MCF 10A (cell line): ENCODE results near the gene RFT1. TPM values are rescaled to one million over a fixed set of nuclear protein-coding genes. Genes with fewer than 3 reads are reported as not detected.

Experiments used
- BruUV-seq: library from RNA; stranded (reverse); fragments of 400-500 nt; replicated peaks from 2 replicates; lab custom pipeline; 2021; lab: Mats Ljungman, UMichigan
- CTCF ChIA-PET: fragments of 300-600 bp; sonication (Branson Sonifier 250); formaldehyde crosslinking; extraction: SDS; loops from one replicate; lab custom pipeline; 2021; ENCODE audit warnings: antibody characterized with exemption, inconsistent platforms; lab: Yijun Ruan, JAX
- POLR2A ChIA-PET: fragments of 300-600, 350-650 bp; sonication (Branson Sonifier 250); formaldehyde crosslinking; extraction: SDS; loops from one replicate; lab custom pipeline; 2020; ENCODE audit warnings: antibody characterized with exemption, inconsistent platforms; lab: Yijun Ruan, JAX
- DNase-seq: peaks from one replicate; pipeline ENCODE4 v3.0.0-alpha.2; 2018; ENCODE audit not compliant: unreplicated experiment
- H3K27ac Mint-ChIP-seq: one replicate; pipeline ENCODE4 v1.8.0; 2022; ENCODE audit warnings: mild to moderate bottlenecking, low read depth, mixed read lengths; ENCODE audit not compliant: unreplicated experiment
- H3K27me3 Mint-ChIP-seq: one replicate; pipeline ENCODE4 v1.8.0; 2022; ENCODE audit warnings: mixed read lengths; ENCODE audit not compliant: insufficient read depth, unreplicated experiment
- H3K36me3 Mint-ChIP-seq: one replicate; pipeline ENCODE4 v1.8.0; 2022; ENCODE audit warnings: mild to moderate bottlenecking, moderate library complexity, mixed read lengths; ENCODE audit not compliant: insufficient read depth, unreplicated experiment
- H3K4me1 Mint-ChIP-seq: one replicate; pipeline ENCODE4 v1.8.0; 2022; ENCODE audit warnings: mixed read lengths; ENCODE audit not compliant: insufficient read depth, unreplicated experiment
- H3K4me3 Mint-ChIP-seq: one replicate; pipeline ENCODE4 v1.8.0; 2022; ENCODE audit warnings: mild to moderate bottlenecking, moderate library complexity, mixed read lengths; ENCODE audit not compliant: unreplicated experiment
- H3K9me3 Mint-ChIP-seq: one replicate; pipeline ENCODE4 v1.8.0; 2022; ENCODE audit warnings: mixed read lengths; ENCODE audit not compliant: unreplicated experiment
- intact Hi-C: fragments of 100-400 bp; cut with micrococcal nuclease; formaldehyde crosslinking; loops from 2 replicates; pipeline ENCODE4 v1.14.1; 2022
- total RNA-seq: library from RNA; stranded (reverse); gene quantifications from 2 replicates; pipeline ENCODE4 v1.2.3, GENCODE V29; 2022
- TF ChIP-seq, protein P1 (sequence below): fragments of 200-600 bp; IDR thresholded peaks from one replicate; pipeline ENCODE4 v1.8.0; 2022; ENCODE audit warnings: antibody characterized with exemption, mild to moderate bottlenecking; ENCODE audit not compliant: unreplicated experiment

The RFT1 gene
- total RNA-seq, 1 experiment from 2014 or later = 42.7 TPM

DNA sequence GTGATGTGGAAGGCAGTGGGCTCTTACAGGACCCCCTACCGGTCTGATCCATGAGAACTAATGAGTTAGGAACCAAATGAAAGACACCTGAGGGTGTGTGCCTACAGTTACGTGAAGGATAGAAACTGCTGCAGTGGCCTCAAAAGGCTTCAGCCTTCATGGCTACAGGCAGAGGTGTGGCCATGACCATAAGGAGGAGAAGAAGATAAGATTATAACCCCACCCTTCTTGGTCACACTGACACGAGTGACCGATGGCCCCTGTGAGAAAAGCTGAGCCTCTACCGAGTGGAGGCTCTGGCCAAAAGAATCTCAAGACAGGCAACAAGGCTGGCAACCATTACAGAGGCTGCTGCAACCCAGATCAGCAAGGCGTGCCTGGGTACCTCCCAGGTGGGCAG is 6.3 kb downstream of the RFT1 start:
- POLR2A ChIA-PET = no interaction called here
- CTCF ChIA-PET = interaction anchor here (2.0 kb wide), 1 partner anchor 9 kb away, joined by 6 read pairs; no protein-coding TSS in a partner anchor
- DNase-seq = no peak
- H3K27me3 Mint-ChIP-seq = no peaks in the 10 kb centered on the region
- H3K9me3 Mint-ChIP-seq = no peaks in the 10 kb centered on the region
- H3K27ac Mint-ChIP-seq = no peak overlapping the region
- peaks cover 68% of the 10 kb centered on the region for H3K36me3 Mint-ChIP-seq
- TF ChIP-seq, protein P1, sequence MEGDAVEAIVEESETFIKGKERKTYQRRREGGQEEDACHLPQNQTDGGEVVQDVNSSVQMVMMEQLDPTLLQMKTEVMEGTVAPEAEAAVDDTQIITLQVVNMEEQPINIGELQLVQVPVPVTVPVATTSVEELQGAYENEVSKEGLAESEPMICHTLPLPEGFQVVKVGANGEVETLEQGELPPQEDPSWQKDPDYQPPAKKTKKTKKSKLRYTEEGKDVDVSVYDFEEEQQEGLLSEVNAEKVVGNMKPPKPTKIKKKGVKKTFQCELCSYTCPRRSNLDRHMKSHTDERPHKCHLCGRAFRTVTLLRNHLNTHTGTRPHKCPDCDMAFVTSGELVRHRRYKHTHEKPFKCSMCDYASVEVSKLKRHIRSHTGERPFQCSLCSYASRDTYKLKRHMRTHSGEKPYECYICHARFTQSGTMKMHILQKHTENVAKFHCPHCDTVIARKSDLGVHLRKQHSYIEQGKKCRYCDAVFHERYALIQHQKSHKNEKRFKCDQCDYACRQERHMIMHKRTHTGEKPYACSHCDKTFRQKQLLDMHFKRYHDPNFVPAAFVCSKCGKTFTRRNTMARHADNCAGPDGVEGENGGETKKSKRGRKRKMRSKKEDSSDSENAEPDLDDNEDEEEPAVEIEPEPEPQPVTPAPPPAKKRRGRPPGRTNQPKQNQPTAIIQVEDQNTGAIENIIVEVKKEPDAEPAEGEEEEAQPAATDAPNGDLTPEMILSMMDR = no peak
- intact Hi-C loops = no loop called here
- no peaks in the 10 kb centered on the region for H3K4me1 Mint-ChIP-seq
- no TSS peak for BruUV-seq
- no peak overlapping the region for H3K4me3 Mint-ChIP-seq

DNA sequence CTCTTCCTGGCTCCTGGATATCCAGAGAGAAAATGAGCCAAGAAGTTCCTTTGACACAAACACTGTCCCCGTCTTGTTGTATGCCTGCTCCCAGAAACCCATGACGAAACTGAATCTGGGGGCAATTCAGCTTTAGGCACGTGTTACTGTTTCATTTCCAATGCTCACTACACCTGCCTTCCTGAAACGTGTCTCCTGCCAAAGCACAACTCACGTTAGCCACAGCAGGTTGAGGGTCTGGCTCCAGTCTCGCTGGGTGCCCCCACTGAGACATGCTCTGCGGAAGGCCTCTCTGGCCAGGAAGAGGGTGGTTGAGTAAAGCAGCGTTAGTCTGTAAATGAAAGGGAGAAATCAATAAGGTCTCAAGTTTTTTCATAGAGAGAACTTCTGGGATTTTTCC is 6.7 kb downstream of the RFT1 start:
- no peak for DNase-seq
- Mint-ChIP-seq H3K4me1 (no peaks in the 10 kb centered on the region), H3K9me3 (no peaks in the 10 kb centered on the region), H3K27ac (no peak overlapping the region), H3K27me3 (no peaks in the 10 kb centered on the region), H3K4me3 (no peak overlapping the region), H3K36me3 (peaks cover 73% of the 10 kb centered on the region)
- intact Hi-C loops = no loop called here
- POLR2A ChIA-PET = no interaction called here
- TF ChIP-seq, protein P1 = no peak
- BruUV-seq = no TSS peak
- CTCF ChIA-PET = interaction anchor here (1.2 to 2.0 kb wide), 2 partner anchors 9 kb away, joined by 6 to 9 read pairs; no protein-coding TSS in a partner anchor

DNA sequence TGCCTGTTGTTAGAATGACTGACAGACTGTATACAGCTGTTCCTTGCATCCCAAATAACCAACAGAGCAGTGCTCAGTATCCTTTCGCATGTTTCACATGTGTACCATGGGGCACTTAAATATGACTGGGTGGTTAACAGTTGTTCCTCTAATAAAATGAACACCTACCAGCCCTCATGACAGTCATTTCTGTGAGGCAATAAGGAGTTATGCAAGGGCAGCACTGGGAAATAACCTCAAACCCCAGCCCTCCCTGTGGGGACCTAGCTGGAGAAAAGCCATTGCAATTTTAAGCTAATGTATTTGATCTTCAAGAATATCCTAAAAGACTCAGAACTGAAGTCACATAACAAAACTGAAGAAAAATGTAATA is 7.3 kb downstream of the RFT1 start:
- Mint-ChIP-seq H3K36me3 (peaks cover 79% of the 10 kb centered on the region), H3K9me3 (no peaks in the 10 kb centered on the region), H3K27me3 (no peaks in the 10 kb centered on the region), H3K4me1 (no peaks in the 10 kb centered on the region), H3K27ac (no peak overlapping the region), H3K4me3 (no peak overlapping the region)
- TF ChIP-seq, protein P1 = no peak
- intact Hi-C loops = no loop called here
- DNase-seq = peak; percentile 11
- ChIA-PET POLR2A (no interaction called here), CTCF (interaction anchor here (0.9 to 1.3 kb wide), 4 partner anchors 9 to 97 kb away, joined by 3 to 9 read pairs (median 4); no protein-coding TSS in a partner anchor)
- no TSS peak for BruUV-seq

DNA sequence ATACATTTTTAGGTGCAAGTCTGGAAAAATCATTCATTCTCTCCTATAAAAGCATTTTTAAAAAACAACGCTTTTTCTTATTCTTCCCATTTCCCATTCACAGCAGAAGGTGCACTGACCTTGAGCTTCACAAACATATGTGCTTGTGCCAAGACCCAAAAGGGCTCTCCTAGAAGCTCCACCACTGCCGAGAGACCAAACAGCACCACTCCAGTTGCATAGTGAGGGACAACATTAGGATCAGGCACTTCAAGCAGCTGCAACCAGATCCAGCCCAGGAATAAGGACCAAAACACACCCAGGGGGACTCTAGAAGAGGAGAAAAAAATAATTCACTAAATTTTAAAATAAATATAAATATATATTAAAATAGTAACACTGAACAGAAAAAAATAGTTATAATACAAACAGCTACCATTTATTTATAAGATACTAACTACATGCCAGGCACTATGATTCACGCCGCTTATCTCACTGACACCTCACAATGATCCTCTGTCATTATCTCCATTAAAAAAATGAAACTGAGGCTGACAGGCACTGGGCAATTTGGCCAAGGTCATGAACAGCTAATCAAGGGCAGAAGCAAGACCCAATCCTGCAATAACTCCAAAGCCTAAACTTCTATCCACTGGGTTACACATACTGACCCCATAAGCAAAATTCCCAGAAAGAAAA is 7.8 kb downstream of the RFT1 start:
- Mint-ChIP-seq H3K4me3 (no peak overlapping the region), H3K9me3 (no peaks in the 10 kb centered on the region), H3K4me1 (no peaks in the 10 kb centered on the region), H3K36me3 (peaks cover 84% of the 10 kb centered on the region), H3K27ac (no peak overlapping the region), H3K27me3 (no peaks in the 10 kb centered on the region)
- BruUV-seq = no TSS peak
- ChIA-PET CTCF (interaction anchor here (0.6 to 2.0 kb wide), 8 partner anchors 8 to 201 kb away, joined by 3 to 9 read pairs (median 4); no protein-coding TSS in a partner anchor), POLR2A (interaction anchor here (0.8 kb wide), 1 partner anchor 41 kb away, joined by 5 read pairs; no protein-coding TSS in a partner anchor)
- intact Hi-C loops = no loop called here
- DNase-seq = no peak
- TF ChIP-seq, protein P1 = no peak
